IMR-90 (cell line): Measurements from ENCODE around the gene EGFR. TPM values are rescaled to one million over a fixed set of nuclear protein-coding genes. Genes with fewer than 3 reads are reported as not detected.

Experiments
- ATAC-seq: fragments of 200-7000 bp; cut with Tn5 transposase; 2 replicates; pipeline ENCODE4 v1.9.1; 2020; ENCODE audit warnings: low read depth, mild to moderate bottlenecking, moderate library complexity
- BruUV-seq: library from RNA; stranded (reverse); fragments of 400-500 nt; replicated peaks from 2 replicates; lab custom pipeline; 2021; lab: Mats Ljungman, UMichigan
- CTCF ChIA-PET: fragments of 300-600 bp; formaldehyde crosslinking; extraction: SDS; loops from one replicate; lab custom pipeline; 2021; ENCODE audit warnings: antibody characterized with exemption; lab: Yijun Ruan, JAX
- POLR2A ChIA-PET: fragments of 300-600 bp; sonication (Branson Sonifier 250); formaldehyde crosslinking; loops from one replicate; lab custom pipeline; 2022; ENCODE audit warnings: antibody characterized with exemption; ENCODE audit not compliant: unreplicated experiment; lab: Charles Lee
- DNase-seq: peaks from one replicate; pipeline ENCODE4 v3.0.0; 2013
- H2AFZ ChIP-seq: replicated peaks from 2 replicates; pipeline ENCODE3; 2013; ENCODE audit warnings: low read length, mild to moderate bottlenecking; ENCODE audit not compliant: poor library complexity
- H2AK5ac ChIP-seq: 2 replicates; pipeline ENCODE4 v1.6.1; 2013; ENCODE audit warnings: low read depth, low read length, inconsistent platforms
- H2AK9ac ChIP-seq: replicated peaks from 2 replicates; pipeline ENCODE3; 2013; ENCODE audit warnings: mild to moderate bottlenecking, low read depth, low read length, moderate library complexity; ENCODE audit not compliant: poor library complexity
- H2BK120ac ChIP-seq: 2 replicates; pipeline ENCODE4 v1.6.1; 2013; ENCODE audit warnings: low read depth, low read length, inconsistent platforms
- H2BK15ac ChIP-seq: 3 replicates; pipeline ENCODE4 v1.6.1; 2013; ENCODE audit warnings: low read depth, low read length, inconsistent platforms
- H2BK20ac ChIP-seq: 2 replicates; pipeline ENCODE4 v1.6.1; 2013; ENCODE audit warnings: low read depth, mild to moderate bottlenecking, inconsistent platforms, low read length, moderate library complexity
- H2BK5ac ChIP-seq: 2 replicates; pipeline ENCODE4 v1.6.1; 2013; ENCODE audit warnings: mild to moderate bottlenecking, low read depth, low read length, inconsistent platforms; ENCODE audit not compliant: poor library complexity, severe bottlenecking
- H3K14ac ChIP-seq: replicated peaks from 2 replicates; pipeline ENCODE4 v1.6.1; 2013; ENCODE audit warnings: low read depth, low read length, inconsistent platforms
- H3K18ac ChIP-seq: 2 replicates; pipeline ENCODE4 v1.6.1; 2013; ENCODE audit warnings: low read depth, low read length, control low read depth
- H3K23ac ChIP-seq: 2 replicates; pipeline ENCODE4 v1.6.1; 2013; ENCODE audit warnings: low read depth, low read length, inconsistent platforms
- H3K27ac ChIP-seq: 2 replicates; pipeline ENCODE4 v1.5.1; 2013; ENCODE audit warnings: mild to moderate bottlenecking, control low read depth, low read length; ENCODE audit not compliant: insufficient read depth
- H3K27me3 ChIP-seq: 2 replicates; pipeline ENCODE4 v1.6.1; 2013; ENCODE audit warnings: low read length; ENCODE audit not compliant: control insufficient read depth, insufficient read depth
- H3K36me3 ChIP-seq: 2 replicates; pipeline ENCODE4 v1.6.1; 2013; ENCODE audit warnings: low read length, mixed read lengths; ENCODE audit not compliant: control insufficient read depth, insufficient read depth
- H3K4ac ChIP-seq: 2 replicates; pipeline ENCODE4 v1.6.1; 2013; ENCODE audit warnings: low read depth, low read length, inconsistent platforms
- H3K4me1 ChIP-seq: 2 replicates; pipeline ENCODE4 v1.6.1; 2013; ENCODE audit warnings: low read length, mixed read lengths; ENCODE audit not compliant: control insufficient read depth, insufficient read depth
- H3K4me2 ChIP-seq: 2 replicates; pipeline ENCODE4 v1.6.1; 2013; ENCODE audit warnings: low read depth, mild to moderate bottlenecking, control low read depth, low read length, moderate library complexity
- H3K4me3 ChIP-seq: 2 replicates; pipeline ENCODE4 v1.5.1; 2013; ENCODE audit warnings: low read depth, mild to moderate bottlenecking, control low read depth, low read length, moderate library complexity; ENCODE audit not compliant: insufficient read depth
- H3K56ac ChIP-seq: 2 replicates; pipeline ENCODE4 v1.6.1; 2013; ENCODE audit warnings: low read length, inconsistent platforms; ENCODE audit not compliant: insufficient read depth; ENCODE audit errors: extremely low read depth
- H3K79me1 ChIP-seq, 2 experiments: 2 replicates each; pipeline ENCODE4 v1.6.1; 2013; ENCODE audit warnings: low read length in 2 of 2, inconsistent platforms in 1 of 2, low read depth in 1 of 2
- H3K9ac ChIP-seq: 2 replicates; pipeline ENCODE4 v1.6.1; 2013; ENCODE audit warnings: low read depth, low read length, control low read depth
- H3K9me1 ChIP-seq: 2 replicates; pipeline ENCODE4 v1.6.1; 2013; ENCODE audit warnings: low read length, inconsistent platforms; ENCODE audit not compliant: insufficient read depth
- H3K9me3 ChIP-seq: 2 replicates; pipeline ENCODE4 v1.6.1; 2013; ENCODE audit warnings: low read length; ENCODE audit not compliant: control insufficient read depth, insufficient read depth
- H4K20me1 ChIP-seq: 2 replicates; pipeline ENCODE4 v1.6.1; 2013; ENCODE audit warnings: low read length, inconsistent platforms; ENCODE audit not compliant: insufficient read depth
- H4K5ac ChIP-seq: 2 replicates; pipeline ENCODE4 v1.6.1; 2013; ENCODE audit warnings: mild to moderate bottlenecking, low read depth, low read length, control low read depth
- H4K8ac ChIP-seq, 2 experiments: 2 replicates each; pipeline ENCODE4 v1.6.1; 2013; ENCODE audit warnings: low read depth in 2 of 2, low read length in 2 of 2, control low read depth in 1 of 2, inconsistent platforms in 1 of 2
- H4K91ac ChIP-seq: 2 replicates; pipeline ENCODE4 v1.6.1; 2013; ENCODE audit warnings: low read depth, low read length, inconsistent platforms; ENCODE audit not compliant: insufficient read depth
- CEBPB ChIP-seq: IDR thresholded peaks from 2 replicates; pipeline ENCODE4 v1.6.1; 2012; ENCODE audit warnings: low read depth, low read length, improper control_type of control experiment
- MAFK ChIP-seq: IDR thresholded peaks from 2 replicates; pipeline ENCODE4 v1.6.1; 2012; ENCODE audit warnings: low read depth, low read length, improper control_type of control experiment
- MXI1 ChIP-seq: IDR thresholded peaks from 2 replicates; pipeline ENCODE4 v1.6.1; 2012; ENCODE audit warnings: low read depth, mild to moderate bottlenecking, low read length, moderate library complexity, borderline replicate concordance
- POLR2A ChIP-seq: IDR thresholded peaks from 2 replicates; pipeline ENCODE4 v1.6.1; 2012; ENCODE audit warnings: mild to moderate bottlenecking, low read depth, low read length
- RAD21 ChIP-seq: IDR thresholded peaks from 2 replicates; pipeline ENCODE4 v1.6.1; 2012; ENCODE audit warnings: low read length, improper control_type of control experiment
- WGBS, 2 experiments: methylation state at CpG; one replicate each; pipeline versions ENCODE4 v1.1.5 to v1.1.7; 2013; ENCODE audit warnings: missing lambda C conversion rate in 2 of 2; ENCODE audit not compliant: insufficient read length in 1 of 2; ENCODE audit errors: extremely low coverage in 2 of 2; 5-methylcytosine and 5-hydroxymethylcytosine counted together
- dilution Hi-C: fragments of 300-500 bp; cut with HindIII; formaldehyde crosslinking; loops from one replicate; pipeline ENCODE4 v1.14.3; 2018; ENCODE audit warnings: low sequenced_read_pairs; ENCODE audit not compliant: unreplicated experiment
- in situ Hi-C: fragments of 300-500 bp; cut with MboI; formaldehyde crosslinking; loops from 3 replicates; pipeline ENCODE4 v1.14.3; 2019; ENCODE audit warnings: low sequenced_read_pairs, inconsistent platforms, mixed read lengths
- intact Hi-C: fragments of 100-400 bp; cut with micrococcal nuclease; formaldehyde crosslinking; loops from 2 replicates; pipeline ENCODE4 v1.10.0; 2022
- polyA plus RNA-seq, 3 experiments: library from polyadenylated mRNA; depleted of rRNA; stranded (reverse); fragments of >200 nt; gene quantifications; 2 replicates each; pipeline ENCODE4 v1.2.3, GENCODE V29; 2012; ENCODE audit warnings: low replicate concordance in 1 of 3
- total RNA-seq: library from RNA; depleted of rRNA; stranded (reverse); fragments of >200 nt; gene quantifications from 2 replicates; pipeline ENCODE4 v1.2.3, GENCODE V29; 2012
- TF ChIP-seq, protein P1 (sequence below): fragments of 150-350 bp; IDR thresholded peaks from 2 replicates; pipeline ENCODE4 v1.6.1; 2016; ENCODE audit warnings: low read depth, mild to moderate bottlenecking, low read length, moderate library complexity, borderline replicate concordance

The EGFR gene
- total and polyA plus RNA-seq, 2 of the 4 experiments (the other 2 are of a cell fraction): 36.9 to 60.4 TPM

DNA sequence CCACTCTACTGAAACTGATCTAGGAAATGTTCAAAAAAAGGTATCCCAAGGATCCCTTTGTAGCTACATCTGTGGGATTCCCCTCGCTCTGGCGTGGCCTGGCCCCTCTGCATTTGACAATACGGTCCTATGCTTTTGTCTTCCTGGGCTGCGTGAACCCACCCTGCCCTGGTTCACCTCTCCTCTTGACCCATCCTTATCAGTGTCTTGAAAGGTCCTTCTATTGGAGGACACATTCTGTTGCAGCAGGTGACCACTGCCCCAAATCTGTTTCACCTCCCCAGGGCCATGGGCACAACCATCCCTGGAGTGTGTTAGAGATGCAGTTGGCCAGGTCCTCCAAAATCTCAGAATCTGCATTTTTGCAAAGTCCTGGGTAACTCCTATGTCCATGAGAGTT is 100.8 kb downstream of the EGFR start:
- peak overlapping the region; percentile 68; the same call in 1 of the 2 replicates for H3K4ac ChIP-seq
- H2BK15ac ChIP-seq: no peak overlapping the region; the same call in 2 of the 3 replicates
- intact Hi-C loops (no loop called here), in situ Hi-C loops (no loop called here), dilution Hi-C loops (no loop called here)
- H2BK20ac ChIP-seq: no peak overlapping the region
- WGBS, 2 experiments: 100% methylated on average over 4 of the region's 4 CpGs; no CpG with 5 or more reads in 1 of the 2 experiments
- no peak overlapping the region for H3K4me2 ChIP-seq
- no peaks in the 10 kb centered on the region for H3K27me3 ChIP-seq
- H3K4me3 ChIP-seq: no peak overlapping the region
- no peak overlapping the region for H4K5ac ChIP-seq
- peaks cover 34% of the 10 kb centered on the region for H3K9me1 ChIP-seq
- CTCF ChIA-PET: no interaction called here
- ATAC-seq (no peak), DNase-seq (no peak)
- peak overlapping the region; percentile 18; the same call in 1 of the 2 replicates for H2BK120ac ChIP-seq
- H3K4me1 ChIP-seq: peaks cover 23% of the 10 kb centered on the region
- no peak overlapping the region; the same call in 1 of the 2 replicates for H3K18ac ChIP-seq
- peak overlapping the region; percentile 46 for H3K14ac ChIP-seq
- no peak overlapping the region for H3K27ac ChIP-seq
- no peaks in the 10 kb centered on the region for H3K9me3 ChIP-seq
- H3K79me1 ChIP-seq: peaks cover 52 to 87% of the 10 kb centered on the region in 2 experiments
- peak overlapping the region in 1 of 2 experiments; percentile 53; a peak in 1 of 4 replicates for H4K8ac ChIP-seq
- no peak overlapping the region; the same call in 1 of the 2 replicates for H2AK5ac ChIP-seq
- POLR2A ChIA-PET: no interaction called here
- H4K20me1 ChIP-seq: peaks cover 7% of the 10 kb centered on the region; the same call in 1 of the 2 replicates
- no TSS peak for BruUV-seq
- peak overlapping the region; percentile 29 for H2AFZ ChIP-seq
- no peak for TF ChIP-seq MXI1
- TF ChIP-seq CEBPB: no peak
- no peak for TF ChIP-seq RAD21
- TF ChIP-seq, protein P1, sequence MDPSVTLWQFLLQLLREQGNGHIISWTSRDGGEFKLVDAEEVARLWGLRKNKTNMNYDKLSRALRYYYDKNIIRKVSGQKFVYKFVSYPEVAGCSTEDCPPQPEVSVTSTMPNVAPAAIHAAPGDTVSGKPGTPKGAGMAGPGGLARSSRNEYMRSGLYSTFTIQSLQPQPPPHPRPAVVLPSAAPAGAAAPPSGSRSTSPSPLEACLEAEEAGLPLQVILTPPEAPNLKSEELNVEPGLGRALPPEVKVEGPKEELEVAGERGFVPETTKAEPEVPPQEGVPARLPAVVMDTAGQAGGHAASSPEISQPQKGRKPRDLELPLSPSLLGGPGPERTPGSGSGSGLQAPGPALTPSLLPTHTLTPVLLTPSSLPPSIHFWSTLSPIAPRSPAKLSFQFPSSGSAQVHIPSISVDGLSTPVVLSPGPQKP: no peak
- TF ChIP-seq POLR2A: no peak
- no peak for TF ChIP-seq MAFK
- H2AK9ac ChIP-seq: peak overlapping the region; percentile 60
- peaks cover 1% of the 10 kb centered on the region; the same call in 1 of the 2 replicates for H3K36me3 ChIP-seq
- H3K9ac ChIP-seq: no peak overlapping the region
- peak overlapping the region; percentile 22; the same call in 1 of the 2 replicates for H4K91ac ChIP-seq
- peak overlapping the region; percentile 20 for H2BK5ac ChIP-seq
- H3K23ac ChIP-seq: no peak overlapping the region
- H3K56ac ChIP-seq: no peak overlapping the region
